HepG2 (cell line): ENCODE measurements around the gene PEX5. TPM values are rescaled to one million over a fixed set of nuclear protein-coding genes. Genes with fewer than 3 reads are reported as not detected.
A peak's percentile ranks its signal among the peaks of the same experiment; 100 is the strongest.

Source experiments
- ATAC-seq: fragments of 200-7000 bp; cut with Tn5 transposase; 3 replicates; pipeline ENCODE4 v1.9.1; 2020; ENCODE audit warnings: mild to moderate bottlenecking, moderate library complexity
- BruUV-seq: library from RNA; stranded (reverse); fragments of 400-500 nt; replicated peaks from 2 replicates; lab custom pipeline; 2021; lab: Mats Ljungman, UMichigan
- CTCF ChIA-PET: fragments of 300-600 bp; formaldehyde crosslinking; extraction: SDS; loops from one replicate; lab custom pipeline; 2021; ENCODE audit warnings: low total read pairs, inconsistent platforms, low intra/inter-chr PET ratio; lab: Yijun Ruan, JAX
- POLR2A ChIA-PET: fragments of 350-600 bp; sonication (Branson Sonifier 250); formaldehyde crosslinking; loops from one replicate; lab custom pipeline; 2020; ENCODE audit warnings: antibody characterized with exemption, inconsistent platforms; lab: Yijun Ruan, JAX
- DNase-seq: peaks from one replicate; pipeline ENCODE4 v3.0.0-alpha.2; 2015; ENCODE audit warnings: low spot score
- FAIRE-seq: peaks from 3 replicates; lab custom pipeline; 2011; peaks lifted over from hg19 to GRCh38; lab: Jason Lieb, UNC
- H2AFZ ChIP-seq: one replicate; pipeline ENCODE4 v1.6.1; 2011; ENCODE audit warnings: low read length, inconsistent platforms
- H3K27ac ChIP-seq: fragments of 300-600 bp; 3 replicates; pipeline ENCODE4 v1.8.0; 2011; ENCODE audit warnings: mixed run types, mild to moderate bottlenecking, mixed read lengths, low read length, inconsistent platforms; ENCODE audit not compliant: insufficient read depth; ENCODE audit errors: extremely low read length
- H3K27me3 ChIP-seq, 2 experiments: fragments of 200-600 bp in 1 of 2; 2 replicates in 1 of 2; 3 replicates in 1 of 2; pipeline versions ENCODE4 v1.6.0 to v1.8.0; 2011; ENCODE audit warnings: low read length in 2 of 2, mild to moderate bottlenecking in 2 of 2, moderate library complexity in 2 of 2, inconsistent platforms in 1 of 2; ENCODE audit not compliant: insufficient read depth in 2 of 2, control insufficient read depth in 1 of 2
- H3K36me3 ChIP-seq, 2 experiments: fragments of 200-600 bp in 1 of 2; replicated peaks in 1 of 2; 2 replicates in 1 of 2; 3 replicates in 1 of 2; pipeline versions ENCODE4 v1.5.1 to v1.8.0; 2011; ENCODE audit warnings: low read length in 2 of 2, inconsistent platforms in 1 of 2; ENCODE audit not compliant: insufficient read depth in 2 of 2, control insufficient read depth in 1 of 2
- H3K4me1 ChIP-seq: 2 replicates; pipeline ENCODE4 v1.5.1; 2012; ENCODE audit warnings: low read length, inconsistent platforms; ENCODE audit not compliant: insufficient read depth
- H3K4me2 ChIP-seq: 2 replicates; pipeline ENCODE4 v1.6.0; 2011; ENCODE audit warnings: low read depth, low read length, inconsistent platforms
- H3K4me3 ChIP-seq, 3 experiments: fragments of 200-600 bp in 1 of 3; sonication (generic), shearing (Covaris generic) in 1 of 3; replicated peaks in 1 of 3; 2 replicates each; pipeline ENCODE4 v1.5.1; 2011 to 2016; ENCODE audit warnings: low read length in 3 of 3, inconsistent platforms in 2 of 3, low read depth in 2 of 3, mild to moderate bottlenecking in 2 of 3, control low read depth in 1 of 3, mixed read lengths in 1 of 3; ENCODE audit not compliant: insufficient read depth in 1 of 3
- H3K79me2 ChIP-seq: one replicate; pipeline ENCODE4 v1.6.1; 2011; ENCODE audit warnings: low read length, inconsistent platforms; ENCODE audit not compliant: insufficient read depth
- H3K9ac ChIP-seq: 2 replicates; pipeline ENCODE4 v1.6.0; 2011; ENCODE audit warnings: mild to moderate bottlenecking, low read depth, low read length, inconsistent platforms; ENCODE audit not compliant: insufficient read depth
- H3K9me3 ChIP-seq: 2 replicates; pipeline ENCODE4 v1.5.1; 2012; ENCODE audit warnings: mild to moderate bottlenecking, low read length
- H4K20me1 ChIP-seq: 2 replicates; pipeline ENCODE4 v1.6.0; 2011; ENCODE audit warnings: inconsistent platforms, mild to moderate bottlenecking, low read length, moderate library complexity; ENCODE audit not compliant: insufficient read depth
- CTCF ChIP-seq: sonication (generic); formaldehyde crosslinking; IDR thresholded peaks from 2 replicates; pipeline ENCODE4 v1.5.0; 2020; ENCODE audit warnings: mild to moderate bottlenecking, missing genetic modification reagents, moderate library complexity
- ETV5 ChIP-seq: IDR thresholded peaks from 2 replicates; pipeline ENCODE4 v1.6.1; 2018; ENCODE audit warnings: missing biosample characterization, missing genetic modification reagents, inconsistent platforms, borderline replicate concordance
- HMG20B ChIP-seq: conservative IDR thresholded peaks from 2 replicates; pipeline ENCODE4 v1.6.1; 2016; ENCODE audit warnings: missing genetic modification reagents, missing compliant biosample characterization
- HMGXB4 ChIP-seq, 2 experiments: sonication (generic) in 1 of 2; formaldehyde crosslinking in 1 of 2; IDR thresholded peaks; 2 replicates each; pipeline versions ENCODE4 v1.4.0 to v1.6.1; 2018 to 2020; ENCODE audit warnings: missing genetic modification reagents in 2 of 2, borderline replicate concordance in 1 of 2, low read depth in 1 of 2, mild to moderate bottlenecking in 1 of 2, missing biosample characterization in 1 of 2
- KDM2A ChIP-seq: sonication (generic); formaldehyde crosslinking; IDR thresholded peaks from 2 replicates; pipeline ENCODE4 v1.4.0; 2020; ENCODE audit warnings: low read depth, missing genetic modification reagents, borderline replicate concordance
- KLF6 ChIP-seq: IDR thresholded peaks from 2 replicates; pipeline ENCODE4 v1.8.0; 2016; ENCODE audit warnings: missing biosample characterization, missing genetic modification reagents
- RAD21 ChIP-seq: fragments of 450-650 bp; formaldehyde crosslinking; IDR thresholded peaks from 2 replicates; pipeline ENCODE4 v1.5.0; 2020; ENCODE audit warnings: mild to moderate bottlenecking
- RFX5 ChIP-seq: IDR thresholded peaks from 2 replicates; pipeline ENCODE4 v1.6.1; 2011; ENCODE audit warnings: low read depth, low read length, improper control_type of control experiment
- TCF7L2 ChIP-seq: IDR thresholded peaks from 2 replicates; pipeline ENCODE4 v1.6.1; 2011; ENCODE audit warnings: mild to moderate bottlenecking, low read depth, low read length, moderate library complexity
- XRCC5 ChIP-seq: fragments of 200-400 bp; formaldehyde crosslinking; optimal IDR thresholded peaks from 2 replicates; pipeline ENCODE3; 2017; ENCODE audit warnings: mild to moderate bottlenecking, low read length
- ZEB1 ChIP-seq: IDR thresholded peaks from 2 replicates; pipeline ENCODE4 v1.6.1; 2012; ENCODE audit warnings: mild to moderate bottlenecking, low read depth, inconsistent platforms; ENCODE audit not compliant: insufficient replicate concordance
- ZNF274 ChIP-seq: sonication (generic); formaldehyde crosslinking; IDR thresholded peaks from 2 replicates; pipeline ENCODE4 v1.5.1; 2020; ENCODE audit warnings: mild to moderate bottlenecking, missing genetic modification reagents
- ZNF280B ChIP-seq: sonication (generic); formaldehyde crosslinking; IDR thresholded peaks from 2 replicates; pipeline ENCODE4 v1.5.0; 2020; ENCODE audit warnings: missing genetic modification reagents, mild to moderate bottlenecking, borderline replicate concordance
- ZNF687 ChIP-seq: sonication (generic); formaldehyde crosslinking; IDR thresholded peaks from 2 replicates; pipeline ENCODE4 v1.5.1; 2020; ENCODE audit warnings: mild to moderate bottlenecking, missing genetic modification reagents, moderate library complexity
- WGBS: methylation state at CpG from one replicate; pipeline ENCODE4 v1.1.6; 2017; ENCODE audit warnings: low lambda C conversion rate; 5-methylcytosine and 5-hydroxymethylcytosine counted together
- in situ Hi-C: cut with HindIII; loops from 2 replicates; pipeline ENCODE4 v1.10.0; 2017; ENCODE audit warnings: low pct_unique_long_range_greater_than_20kb; ENCODE audit not compliant: extremely low pct_ligation_motif_present
- intact Hi-C: fragments of 100-400 bp; cut with micrococcal nuclease; formaldehyde crosslinking; loops from one replicate; pipeline ENCODE4 v1.10.0; 2022; ENCODE audit not compliant: unreplicated experiment
- polyA plus RNA-seq, 8 experiments: library from polyadenylated mRNA; depleted of rRNA in 3 of 8; stranded (reverse) in 7 of 8; unstranded in 1 of 8; fragments of >200 nt; fragmentation: Illumina TruSeq in 4 of 8; extraction: Trizol in 4 of 8; gene quantifications; 2 replicates each; pipeline versions ENCODE4 v1.2.1 to v1.2.3, GENCODE V29; 2011 to 2016; ENCODE audit warnings: low read depth in 4 of 8, missing spikeins in 1 of 8, mixed read lengths in 1 of 8; ENCODE audit not compliant: insufficient read depth in 1 of 8
- total RNA-seq, 5 experiments: library from RNA; depleted of rRNA; stranded (reverse); fragments of >200 nt; fragmentation: Illumina TruSeq; extraction: Trizol; gene quantifications; 2 replicates each; pipeline ENCODE4 v1.2.3, GENCODE V29; 2016; ENCODE audit warnings: low read depth in 1 of 5

PEX5 gene
- total and polyA plus RNA-seq, 2 of the 13 experiments (the other 11 are each of a cell fraction or from before 2014, with no cell fraction given) = 16.4 to 29.0 TPM

GRCh38 chr12:7162691-7163114 is 26.8 kb upstream of the PEX5 start:
- Histone ChIP-seq H3K79me2 (no peaks in the 10 kb centered on the region), H3K27ac (no peak overlapping the region), H3K4me2 (no peak overlapping the region; the same call in 1 of the 2 replicates), H3K9me3 (peaks cover 12% of the 10 kb centered on the region; the same call in 1 of the 2 replicates), H4K20me1 (no peaks in the 10 kb centered on the region), H3K27me3 (peaks cover 0 to 6% of the 10 kb centered on the region in 2 experiments; a peak in 2 of 5 replicates), H3K4me3 (no peak overlapping the region; a peak in 1 of 6 replicates), H3K9ac (no peak overlapping the region), H3K36me3 (0 out of 5 replicates have a peak, but pooled peaks cover 0 to 1% of the 10 kb centered on the region in 2 experiments), H3K4me1 (0 out of 2 replicates have a peak, but pooled peaks cover 8% of the 10 kb centered on the region), H2AFZ (no peak overlapping the region)
- DNase-seq (peak; percentile 52), FAIRE-seq (peak; percentile 15), ATAC-seq (peak; percentile 92)
- BruUV-seq = no TSS peak
- ChIA-PET POLR2A (no interaction called here), CTCF (interaction anchor here (0.8 to 1.1 kb wide), 3 partner anchors 18 to 102 kb away, joined by 3 to 5 read pairs (median 4); partner anchors contain the start of gene C1S)
- in situ Hi-C loops (no loop called here), intact Hi-C loops (loop anchor here (1.0 kb wide), 1 partner anchor 26 kb away; no protein-coding TSS in a partner anchor)
- 11% methylated on average over 18 of the region's 19 CpGs for whole genome bisulfite sequencing
- TF ChIP-seq ZNF274 (0 out of 2 replicates have a peak, but pooled peaks have one; percentile 54), KLF6 (CRISPR knock-in tag) (no peak), HMGXB4 (CRISPR knock-in tag; IDR thresholded peaks at IDR 0.05; ENCODE audit: borderline replicate concordance in 1 of 2, low read depth in 1 of 2) (0 out of 4 replicates have a peak, but pooled peaks have one; percentile 20 to 25), ZEB1 (peak; percentile 31), ZNF687 (CRISPR knock-in tag) (peak; percentile 35), ETV5 (CRISPR knock-in tag) (0 out of 2 replicates have a peak, but pooled peaks have one; percentile 15), XRCC5 (no peak), CTCF (CRISPR knock-in tag) (peak; percentile 83), KDM2A (CRISPR knock-in tag) (peak; percentile 38; the same call in 1 of the 2 replicates), ZNF280B (peak; percentile 26; the same call in 1 of the 2 replicates), TCF7L2 (no peak), RAD21 (CRISPR knock-in tag) (peak; percentile 52; the same call in 1 of the 2 replicates), HMG20B (CRISPR knock-in tag) (no peak), RFX5 (peak; percentile 73)
